OCI-LY7 (cell line): ENCODE results near the gene GPR156. TPM values are rescaled to one million over a fixed set of nuclear protein-coding genes. Genes with fewer than 3 reads are reported as not detected.

Experiments
- BruUV-seq: library from RNA; stranded (reverse); fragments of 400-500 nt; replicated peaks from 2 replicates; lab custom pipeline; 2021; lab: Mats Ljungman, UMichigan
- CTCF ChIA-PET: fragments of 300-600 bp; sonication (Branson Sonifier 250); formaldehyde crosslinking; loops from one replicate; lab custom pipeline; 2022; ENCODE audit warnings: antibody characterized with exemption; ENCODE audit not compliant: unreplicated experiment; lab: Charles Lee
- POLR2A ChIA-PET: fragments of 300-600 bp; sonication (Branson Sonifier 250); formaldehyde crosslinking; loops from one replicate; lab custom pipeline; 2022; ENCODE audit warnings: antibody characterized with exemption; lab: Charles Lee
- DNase-seq: peaks from one replicate; pipeline ENCODE4 v3.0.0-alpha.2; 2015; ENCODE audit warnings: low spot score
- H2AFZ ChIP-seq: fragments of 200-600 bp; sonication (generic), shearing (Covaris generic); 2 replicates; pipeline ENCODE4 v1.6.1; 2014; ENCODE audit warnings: mild to moderate bottlenecking, antibody characterized with exemption, low read length, moderate library complexity
- H3K27ac ChIP-seq: fragments of 200-600 bp; sonication (generic); 2 replicates; pipeline ENCODE4 v1.5.1; 2014; ENCODE audit warnings: mixed run types, low read depth, mild to moderate bottlenecking, moderate library complexity, low read length, inconsistent platforms; ENCODE audit not compliant: poor library complexity, severe bottlenecking
- H3K36me3 ChIP-seq: fragments of 200-600 bp; sonication (generic); 2 replicates; pipeline ENCODE4 v1.6.1; 2014; ENCODE audit warnings: mild to moderate bottlenecking, antibody characterized with exemption, low read length, moderate library complexity, mixed read lengths; ENCODE audit not compliant: insufficient read depth
- H3K4me1 ChIP-seq: fragments of 200-600 bp; sonication (generic); 2 replicates; pipeline ENCODE4 v1.5.1; 2014; ENCODE audit warnings: mild to moderate bottlenecking, low read length; ENCODE audit not compliant: insufficient read depth, poor library complexity, severe bottlenecking
- H3K4me2 ChIP-seq: fragments of 200-600 bp; sonication (generic); 2 replicates; pipeline ENCODE4 v1.6.1; 2014; ENCODE audit warnings: mild to moderate bottlenecking, low read length
- H3K4me3 ChIP-seq: fragments of 200-600 bp; sonication (generic); 2 replicates; pipeline ENCODE4 v1.5.1; 2014; ENCODE audit warnings: mild to moderate bottlenecking, low read depth, low read length; ENCODE audit not compliant: poor library complexity, severe bottlenecking
- H3K79me2 ChIP-seq: fragments of 200-600 bp; sonication (generic); 2 replicates; pipeline ENCODE4 v1.6.1; 2016; ENCODE audit warnings: low read depth, mild to moderate bottlenecking, low read length, moderate library complexity, mixed read lengths; ENCODE audit not compliant: insufficient read depth
- H3K9me2 ChIP-seq: fragments of 200-600 bp; sonication (generic); 2 replicates; pipeline ENCODE4 v1.6.1; 2016; ENCODE audit warnings: mild to moderate bottlenecking, low read length, mixed read lengths; ENCODE audit not compliant: insufficient read depth
- H3K9me3 ChIP-seq: fragments of 200-600 bp; sonication (generic); 2 replicates; pipeline ENCODE4 v1.6.1; 2014; ENCODE audit warnings: mild to moderate bottlenecking, mixed run types, low read length, mixed read lengths
- H4K20me1 ChIP-seq: fragments of 200-600 bp; sonication (generic); 2 replicates; pipeline ENCODE4 v1.6.1; 2014; ENCODE audit warnings: mild to moderate bottlenecking, antibody characterized with exemption, low read length, moderate library complexity, mixed read lengths; ENCODE audit not compliant: insufficient read depth
- EZH2phosphoT487 ChIP-seq: fragments of 200-600 bp; sonication (generic); IDR thresholded peaks from 2 replicates; pipeline ENCODE4 v1.6.1; 2018; ENCODE audit warnings: low read depth, borderline replicate concordance, mild to moderate bottlenecking, mixed run types, antibody characterized with exemption, low read length, moderate library complexity, mixed read lengths
- intact Hi-C: fragments of 100-400 bp; cut with micrococcal nuclease; formaldehyde crosslinking; loops from one replicate; pipeline ENCODE4 v1.10.0; 2022; ENCODE audit not compliant: unreplicated experiment
- total RNA-seq, 2 experiments: library from RNA; depleted of rRNA in 1 of 2; stranded (reverse); fragments of >200 nt in 1 of 2; shearing (Covaris generic) in 1 of 2; gene quantifications; 2 replicates each; pipeline ENCODE4 v1.2.3, GENCODE V29; 2014 to 2022
- TF ChIP-seq, protein P1 (sequence below): fragments of 200-600 bp; sonication (generic); conservative IDR thresholded peaks from 2 replicates; pipeline ENCODE4 v1.5.1; 2014; ENCODE audit warnings: mild to moderate bottlenecking, antibody characterized with exemption, low read length, moderate library complexity, mixed read lengths

Gene GPR156
- total RNA-seq, 2 experiments from 2014 or later, result 0.03 to 0.13 TPM

DNA sequence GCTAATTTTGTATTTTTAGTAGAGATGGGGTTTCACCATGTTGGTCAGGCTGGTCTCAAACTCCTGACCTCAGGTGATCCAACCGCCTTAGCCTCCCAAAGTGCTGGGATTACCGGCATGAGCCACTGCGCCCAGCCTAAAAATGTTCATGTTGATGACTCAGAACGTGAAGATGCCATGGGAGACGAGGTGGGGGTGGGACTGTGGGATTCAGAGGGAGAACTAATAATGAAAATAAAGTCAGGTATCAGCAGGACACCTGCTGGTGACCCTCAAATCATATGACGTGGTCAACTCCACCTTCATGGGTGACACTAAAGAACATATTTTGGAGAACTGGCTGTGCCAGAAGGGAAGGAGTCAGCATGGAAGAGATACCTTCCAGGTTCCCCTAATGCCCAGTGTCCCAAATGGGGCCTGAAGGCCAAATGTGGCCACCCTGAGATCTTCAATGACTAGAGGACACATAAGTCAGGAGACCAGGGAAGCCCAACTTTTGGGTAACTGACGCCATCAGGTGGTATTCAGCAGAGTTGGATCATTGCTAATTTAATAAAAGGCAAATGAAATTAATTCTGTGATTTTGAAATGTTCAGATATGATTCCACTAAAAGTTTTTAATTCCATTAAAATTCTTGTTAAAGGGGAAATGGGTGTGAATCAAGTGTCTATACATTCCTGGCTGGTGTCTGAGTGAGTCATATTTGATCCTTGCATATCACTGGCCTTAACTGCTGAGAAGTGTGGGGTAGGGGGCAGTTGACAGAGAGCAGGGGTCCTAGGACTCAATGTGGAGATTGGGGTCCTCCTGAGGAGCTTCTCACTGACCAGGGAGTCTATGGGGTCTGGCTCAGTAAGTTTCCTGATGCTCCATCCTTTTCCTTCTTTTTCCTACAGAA is 102.2 kb downstream of the GPR156 start:
- CTCF ChIA-PET, result no interaction called here
- no peaks in the 10 kb centered on the region for H3K9me2 ChIP-seq
- no peak overlapping the region for H3K27ac ChIP-seq
- H3K4me2 ChIP-seq, result no peak overlapping the region
- no peaks in the 10 kb centered on the region for H3K4me1 ChIP-seq
- no peak overlapping the region for H3K4me3 ChIP-seq
- POLR2A ChIA-PET, result interaction anchor here (0.7 kb wide), 2 partner anchors 154 to 398 kb away, joined by 3 to 4 read pairs; no protein-coding TSS in a partner anchor
- H3K36me3 ChIP-seq, result no peaks in the 10 kb centered on the region
- no peaks in the 10 kb centered on the region for H3K79me2 ChIP-seq
- H3K9me3 ChIP-seq, result no peaks in the 10 kb centered on the region
- TF ChIP-seq, protein P1, sequence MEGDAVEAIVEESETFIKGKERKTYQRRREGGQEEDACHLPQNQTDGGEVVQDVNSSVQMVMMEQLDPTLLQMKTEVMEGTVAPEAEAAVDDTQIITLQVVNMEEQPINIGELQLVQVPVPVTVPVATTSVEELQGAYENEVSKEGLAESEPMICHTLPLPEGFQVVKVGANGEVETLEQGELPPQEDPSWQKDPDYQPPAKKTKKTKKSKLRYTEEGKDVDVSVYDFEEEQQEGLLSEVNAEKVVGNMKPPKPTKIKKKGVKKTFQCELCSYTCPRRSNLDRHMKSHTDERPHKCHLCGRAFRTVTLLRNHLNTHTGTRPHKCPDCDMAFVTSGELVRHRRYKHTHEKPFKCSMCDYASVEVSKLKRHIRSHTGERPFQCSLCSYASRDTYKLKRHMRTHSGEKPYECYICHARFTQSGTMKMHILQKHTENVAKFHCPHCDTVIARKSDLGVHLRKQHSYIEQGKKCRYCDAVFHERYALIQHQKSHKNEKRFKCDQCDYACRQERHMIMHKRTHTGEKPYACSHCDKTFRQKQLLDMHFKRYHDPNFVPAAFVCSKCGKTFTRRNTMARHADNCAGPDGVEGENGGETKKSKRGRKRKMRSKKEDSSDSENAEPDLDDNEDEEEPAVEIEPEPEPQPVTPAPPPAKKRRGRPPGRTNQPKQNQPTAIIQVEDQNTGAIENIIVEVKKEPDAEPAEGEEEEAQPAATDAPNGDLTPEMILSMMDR, result peak; percentile 67
- no peak for TF ChIP-seq EZH2phosphoT487
- H4K20me1 ChIP-seq, result no peaks in the 10 kb centered on the region
- DNase-seq, result peak; percentile 18
- H2AFZ ChIP-seq, result no peak overlapping the region
- intact Hi-C loops, result loop anchor here (5.0 kb wide), 1 partner anchor 291 kb away; no protein-coding TSS in a partner anchor
- BruUV-seq, result no TSS peak

DNA sequence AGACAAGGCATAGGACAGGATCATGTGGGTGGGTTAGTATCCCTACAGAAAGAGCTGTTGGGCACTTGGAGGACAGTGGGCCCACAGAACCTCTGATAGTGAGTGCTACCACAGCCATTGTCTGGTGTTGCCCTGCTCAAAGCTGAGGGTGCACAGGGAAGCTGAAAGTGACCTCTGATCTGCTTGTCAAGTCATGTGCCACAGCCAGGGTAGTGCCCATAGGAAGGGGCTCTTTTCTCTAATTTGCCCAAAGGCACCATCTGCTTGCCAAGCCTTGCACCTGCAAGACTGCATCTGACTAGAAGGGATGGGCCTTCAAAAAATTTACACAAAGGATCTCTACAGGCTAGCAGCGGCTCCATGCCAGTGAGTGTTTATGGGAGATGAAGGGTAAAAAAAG is 103.4 kb downstream of the GPR156 start:
- Histone ChIP-seq H3K79me2 (no peaks in the 10 kb centered on the region), H3K9me3 (no peaks in the 10 kb centered on the region), H3K27ac (no peak overlapping the region), H3K4me1 (no peaks in the 10 kb centered on the region), H4K20me1 (no peaks in the 10 kb centered on the region), H3K4me2 (no peak overlapping the region), H2AFZ (no peak overlapping the region), H3K9me2 (no peaks in the 10 kb centered on the region), H3K36me3 (no peaks in the 10 kb centered on the region), H3K4me3 (no peak overlapping the region)
- no TSS peak for BruUV-seq
- intact Hi-C loops, result loop anchor here (5.0 kb wide), 1 partner anchor 289 kb away; no protein-coding TSS in a partner anchor
- no peak for TF ChIP-seq EZH2phosphoT487
- TF ChIP-seq, protein P1, result 0 out of 2 replicates have a peak, but pooled peaks have one; percentile 19
- ChIA-PET POLR2A (no interaction called here), CTCF (no interaction called here)
- DNase-seq, result peak; percentile 5
